ENCODE results near the gene RASL11B.

The RASL11B gene

GRCh38 chr4:52873191-52873590 lies 11.1 kb downstream of the RASL11B start:
- no peak for DNase-seq (ENCODE audit: low read depth in 1 of 2, low spot score in 1 of 2)

- DNase-seq (ENCODE audit: low read depth in 1 of 2, low spot score in 1 of 2) = no peak
Measured at GRCh38 chr4:52873861-52874343, 11.8 kb downstream of the RASL11B start.

- no peak for DNase-seq (ENCODE audit: low read depth in 1 of 2, low spot score in 1 of 2)
Measured at GRCh38 chr4:52874948-52875347, 12.8 kb downstream of the RASL11B start.

- DNase-seq (ENCODE audit: low read depth in 1 of 2, low spot score in 1 of 2) = no peak
Measured at GRCh38 chr4:52876069-52876468, 14.0 kb downstream of the RASL11B start.

- DNase-seq (ENCODE audit: low read depth in 1 of 2, low spot score in 1 of 2) = no peak
Measured at GRCh38 chr4:52877036-52877435, 14.9 kb downstream of the RASL11B start.

- DNase-seq (ENCODE audit: low read depth in 1 of 2, low spot score in 1 of 2) = no peak
Measured at GRCh38 chr4:52877694-52878093, 15.6 kb downstream of the RASL11B start.

- DNase-seq (ENCODE audit: low read depth in 1 of 2, low spot score in 1 of 2) = no peak
Measured at GRCh38 chr4:52879471-52879870, 17.4 kb downstream of the RASL11B start.

- no peak for DNase-seq (ENCODE audit: low read depth in 1 of 2, low spot score in 1 of 2)
Measured at GRCh38 chr4:52880994-52881393, 18.9 kb downstream of the RASL11B start.

GRCh38 chr4:52883183-52883621 lies 21.1 kb downstream of the RASL11B start:
- DNase-seq (ENCODE audit: low read depth in 1 of 2, low spot score in 1 of 2) = no peak

GRCh38 chr4:52883707-52884669 lies 21.9 kb downstream of the RASL11B start:
- no peak for DNase-seq (ENCODE audit: low read depth in 1 of 2, low spot score in 1 of 2)

GRCh38 chr4:52884994-52885393 lies 22.9 kb downstream of the RASL11B start:
- no peak for DNase-seq (ENCODE audit: low read depth in 1 of 2, low spot score in 1 of 2)

- no peak for DNase-seq (ENCODE audit: low read depth in 1 of 2, low spot score in 1 of 2)
Measured at GRCh38 chr4:52889354-52889753, 27.2 kb downstream of the RASL11B start.

GRCh38 chr4:52889778-52890520 lies 27.8 kb downstream of the RASL11B start:
- DNase-seq (ENCODE audit: low read depth in 1 of 2, low spot score in 1 of 2) = no peak

- DNase-seq (ENCODE audit: low read depth in 1 of 2, low spot score in 1 of 2) = no peak
Measured at GRCh38 chr4:52890521-52890791, 28.3 kb downstream of the RASL11B start.

- DNase-seq (ENCODE audit: low read depth in 1 of 2, low spot score in 1 of 2) = no peak
Measured at GRCh38 chr4:52891743-52892142, 29.6 kb downstream of the RASL11B start.

- DNase-seq (ENCODE audit: low read depth in 1 of 2, low spot score in 1 of 2) = no peak
Measured at GRCh38 chr4:52892880-52893279, 30.8 kb downstream of the RASL11B start.

GRCh38 chr4:52894443-52894842 lies 32.3 kb downstream of the RASL11B start:
- DNase-seq (ENCODE audit: low read depth in 1 of 2, low spot score in 1 of 2) = no peak

GRCh38 chr4:52903273-52903672 lies 41.2 kb downstream of the RASL11B start:
- no peak for DNase-seq (ENCODE audit: low read depth in 1 of 2, low spot score in 1 of 2)

GRCh38 chr4:52904421-52904820 lies 42.3 kb downstream of the RASL11B start:
- no peak for DNase-seq (ENCODE audit: low read depth in 1 of 2, low spot score in 1 of 2)

GRCh38 chr4:52907510-52907909 lies 45.4 kb downstream of the RASL11B start:
- no peak for DNase-seq (ENCODE audit: low read depth in 1 of 2, low spot score in 1 of 2)

GRCh38 chr4:52910115-52910514 lies 48.0 kb downstream of the RASL11B start:
- DNase-seq (ENCODE audit: low read depth in 1 of 2, low spot score in 1 of 2) = no peak

GRCh38 chr4:52911684-52912294 lies 49.7 kb downstream of the RASL11B start:
- DNase-seq (ENCODE audit: low read depth in 1 of 2, low spot score in 1 of 2) = peak; percentile 18 to 34
